GM18499 (cell line): ENCODE results near the gene EGR2.
A peak's percentile ranks its signal among the peaks of the same experiment; 100 is the strongest.

Experiments used
- ATAC-seq: cut with Tn5 transposase; IDR thresholded peaks from one replicate; pipeline ENCODE4 v1.9.1; 2021; ENCODE audit warnings: moderate number of reproducible peaks; ENCODE audit not compliant: insufficient read depth, unreplicated experiment

Gene EGR2

GRCh38 chr10:62819141-62819920 lies 3.2 kb upstream of the EGR2 start:
- ATAC-seq, result no peak

- ATAC-seq, result no peak
Observed at GRCh38 chr10:62818426-62819011, 2.4 kb upstream of the EGR2 start.

GRCh38 chr10:62817766-62818425 lies 1.7 kb upstream of the EGR2 start:
- ATAC-seq, result no peak

DNA sequence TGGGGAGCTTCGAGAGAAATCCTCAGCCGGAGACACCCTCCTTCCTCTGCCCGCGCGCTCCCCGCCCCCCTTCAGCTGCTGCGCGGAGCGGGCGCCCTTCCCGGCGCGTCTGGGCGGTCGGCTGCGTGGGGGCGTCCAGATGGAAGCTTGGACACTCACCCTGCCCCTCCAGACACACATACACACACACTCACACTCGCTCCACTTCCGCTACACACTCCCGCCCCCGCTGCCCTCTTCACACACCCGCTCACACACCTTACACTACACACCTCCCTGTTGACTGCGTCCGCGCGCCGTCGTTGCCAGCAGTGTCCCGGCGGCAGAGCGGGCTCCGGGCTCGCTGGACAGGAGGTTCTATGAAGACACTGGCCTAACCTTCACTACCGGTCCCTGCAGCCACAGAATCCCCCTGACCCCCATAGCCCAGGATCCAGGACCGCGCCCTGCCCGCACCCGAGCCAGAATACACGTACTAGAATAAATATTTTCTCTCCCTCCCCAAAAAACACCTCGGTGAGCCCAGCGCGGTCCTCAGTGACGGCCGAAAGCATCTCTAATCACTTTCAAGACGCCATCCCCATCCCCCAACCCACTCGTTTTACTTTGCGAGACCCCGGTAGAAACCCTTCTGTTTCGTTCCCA lies 1.1 kb upstream of the EGR2 start:
- no peak for ATAC-seq

DNA sequence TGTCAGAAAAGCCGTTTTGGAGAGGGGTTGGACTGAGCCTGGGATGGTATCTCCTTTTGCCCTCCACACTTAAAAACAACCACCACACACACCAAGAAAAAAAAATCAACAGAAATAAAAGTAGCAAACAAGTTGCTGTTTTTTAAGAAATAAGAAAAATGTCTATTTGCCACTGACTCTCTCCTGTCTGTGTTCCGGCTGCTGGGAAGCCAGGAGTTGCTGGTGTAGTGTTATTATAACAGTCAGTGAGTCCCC lies 163 bp downstream of the EGR2 start:
- no peak for ATAC-seq

DNA sequence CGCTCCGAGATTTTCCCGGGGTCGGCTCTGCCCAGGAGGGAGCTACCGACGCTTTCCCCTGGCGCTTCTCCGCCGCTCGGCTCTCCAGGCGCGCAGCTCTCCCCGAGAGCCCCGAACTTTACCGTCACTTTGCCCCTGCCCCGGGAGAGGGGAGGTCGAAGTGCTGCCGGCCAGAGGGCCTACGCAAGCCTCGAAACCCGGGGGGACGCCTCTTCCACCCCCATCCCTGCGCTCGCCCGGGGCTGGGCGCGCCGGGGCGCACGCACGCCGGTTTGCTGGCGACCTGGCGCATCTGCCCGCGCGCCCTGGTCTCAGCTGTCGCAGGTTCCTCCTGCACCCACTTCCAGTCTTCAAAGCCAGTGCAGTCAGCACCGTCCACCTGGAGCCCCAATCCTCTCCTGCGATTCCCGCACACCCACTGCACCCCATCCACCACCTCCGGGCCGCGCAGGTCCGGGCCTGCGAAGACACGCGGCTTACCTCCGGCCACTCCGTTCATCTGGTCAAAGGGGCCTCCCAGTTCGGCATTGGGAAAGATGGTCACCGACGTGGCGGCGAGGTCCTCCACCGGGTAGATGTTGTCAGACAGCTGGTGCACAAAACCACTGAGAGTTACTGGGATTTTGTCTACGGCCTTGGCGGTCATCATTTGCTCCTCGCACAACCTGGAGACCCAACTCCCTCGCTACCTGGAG lies 638 bp downstream of the EGR2 start:
- ATAC-seq, result no peak

DNA sequence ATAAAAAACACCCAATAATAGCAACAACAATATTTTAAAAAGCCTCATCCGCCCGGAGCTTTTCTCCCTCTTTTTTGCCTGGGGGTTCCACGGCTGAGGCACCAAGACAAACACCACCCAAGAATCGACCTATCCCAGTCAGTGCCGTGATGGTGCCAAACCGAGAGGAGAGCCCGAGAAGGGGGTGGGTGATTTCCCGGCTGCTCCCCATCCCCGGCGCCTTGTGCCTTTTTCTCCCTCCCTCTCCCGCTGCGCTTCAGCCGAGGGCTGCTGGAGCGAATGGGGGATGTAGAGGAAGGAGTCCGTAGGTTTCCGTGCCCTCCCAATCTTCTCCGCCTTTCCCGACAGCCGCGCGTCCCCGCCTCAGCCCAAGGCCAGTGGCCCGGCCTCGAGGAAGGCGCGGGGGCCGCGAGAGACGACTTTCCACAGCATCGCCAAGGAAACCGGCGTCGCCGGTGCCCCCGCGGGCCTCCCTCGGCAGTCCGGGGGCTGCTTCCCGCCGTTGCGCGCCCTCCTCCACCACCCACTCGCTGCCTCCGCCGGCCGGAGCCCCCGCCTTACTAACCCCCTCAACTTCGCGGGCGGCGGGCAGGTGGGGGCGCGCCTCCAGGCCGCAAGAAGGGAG lies 1.3 kb downstream of the EGR2 start:
- ATAC-seq, result no peak

- ATAC-seq, result no peak
Observed at GRCh38 chr10:62813981-62814380, 2.2 kb downstream of the EGR2 start.

DNA sequence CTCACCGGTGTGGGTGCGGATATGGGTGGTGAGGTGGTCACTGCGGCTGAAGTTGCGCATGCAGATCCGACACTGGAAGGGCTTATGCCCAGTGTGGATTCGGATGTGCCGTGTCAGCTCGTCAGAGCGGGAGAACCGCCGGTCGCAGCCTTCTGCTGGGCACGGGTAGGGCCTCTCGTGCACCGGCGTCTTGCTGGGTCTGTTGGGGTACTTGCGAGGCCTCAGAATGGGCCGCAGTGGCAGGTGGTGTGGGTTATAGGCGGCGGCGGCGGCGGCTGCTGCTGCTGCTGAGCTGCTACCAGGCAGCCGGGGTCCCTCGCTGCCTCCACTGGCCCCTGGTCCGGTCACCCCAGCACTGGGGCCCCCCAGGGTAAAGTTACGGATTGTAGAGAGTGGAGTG lies 2.7 kb downstream of the EGR2 start:
- ATAC-seq, result no peak

GRCh38 chr10:62812672-62813439 lies 3.3 kb downstream of the EGR2 start:
- no peak for ATAC-seq

GRCh38 chr10:62811159-62811875 lies 4.8 kb downstream of the EGR2 start:
- ATAC-seq, result peak; percentile 42

DNA sequence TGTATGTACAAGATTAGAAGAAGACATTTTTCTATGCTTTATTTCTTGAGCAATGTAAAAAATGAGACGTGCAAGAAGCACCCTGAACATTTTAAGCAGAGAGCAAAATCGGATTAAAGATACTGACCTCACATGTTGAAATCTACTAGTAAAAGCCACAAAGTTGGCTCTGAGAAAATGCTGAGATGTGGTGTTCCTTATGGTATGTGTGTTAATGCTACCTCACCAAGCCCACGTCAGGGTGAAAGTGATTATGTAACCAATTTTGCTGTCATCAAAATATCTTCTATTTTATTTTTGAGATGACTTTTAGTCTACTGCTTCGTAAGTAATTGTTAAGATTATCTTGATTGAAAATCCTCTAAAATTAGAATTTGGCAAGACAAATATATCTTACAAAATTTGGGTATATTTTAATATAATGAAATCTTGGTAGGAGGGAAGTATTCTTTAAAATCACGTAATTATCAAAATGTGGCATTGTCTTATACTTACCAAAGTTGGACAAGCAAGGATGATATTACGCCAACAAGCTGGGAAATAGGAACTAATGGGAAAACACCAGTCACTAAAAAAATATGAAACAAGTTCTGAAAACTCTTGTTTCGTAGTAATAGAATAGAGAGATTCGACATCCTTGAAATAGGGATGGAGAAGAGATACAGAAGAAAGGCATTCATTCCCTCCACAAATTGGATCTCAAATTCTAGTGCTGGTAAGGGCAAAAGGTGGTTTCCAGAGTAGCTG lies 5.8 kb downstream of the EGR2 start:
- ATAC-seq, result no peak

- no peak for ATAC-seq
Observed at GRCh38 chr10:62806251-62806650, 9.9 kb downstream of the EGR2 start.

GRCh38 chr10:62805231-62806099 lies 10.7 kb downstream of the EGR2 start:
- peak; percentile 12 for ATAC-seq

DNA sequence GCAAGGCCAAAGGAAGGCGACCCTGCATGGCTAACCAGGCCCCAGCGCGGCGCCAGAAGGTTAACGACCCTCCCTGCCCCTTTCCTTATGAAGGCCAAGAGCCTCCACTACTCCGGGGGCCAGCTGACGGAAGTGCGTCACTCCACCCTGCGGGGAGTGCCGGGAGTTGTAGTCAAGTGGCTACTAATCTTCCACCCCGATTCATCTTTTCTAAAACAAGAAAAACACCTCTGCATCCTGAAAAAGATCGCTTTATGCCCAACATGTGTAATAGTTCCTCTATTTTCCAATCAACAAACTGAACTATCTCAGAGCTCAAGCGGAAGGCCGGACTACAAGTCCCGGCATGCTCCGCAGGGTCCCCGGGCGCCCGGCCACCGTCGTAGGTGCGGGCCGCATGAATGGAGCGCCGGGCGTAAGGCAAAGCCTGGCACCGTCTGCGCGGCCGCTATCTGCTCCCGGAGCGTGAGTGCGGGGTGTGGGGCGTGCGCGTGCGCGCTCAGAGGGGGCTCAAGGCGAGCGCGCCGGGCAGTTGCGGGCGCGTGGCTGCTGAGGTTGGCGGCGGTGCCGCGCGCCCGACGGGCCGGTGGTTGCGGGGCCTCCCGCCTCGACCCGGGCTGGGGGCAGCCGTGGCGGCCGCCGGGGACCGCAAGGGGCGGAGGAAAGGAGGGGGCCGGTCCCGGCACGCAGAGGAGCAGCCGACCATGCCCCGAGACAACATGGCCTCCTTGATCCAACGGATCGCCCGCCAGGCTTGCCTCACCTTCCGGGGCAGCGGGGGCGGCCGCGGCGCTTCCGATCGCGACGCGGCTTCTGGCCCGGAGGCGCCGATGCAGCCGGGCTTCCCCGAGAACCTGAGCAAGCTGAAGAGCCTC lies 11.6 kb downstream of the EGR2 start, which contains the start of gene ADO:
Gene ADO, plus strand, starts transcription at position 365 of the 875 bp plus-strand sequence. Its CDS starts 340 bp downstream, at position 705.
- peak; percentile 61 for ATAC-seq

DNA sequence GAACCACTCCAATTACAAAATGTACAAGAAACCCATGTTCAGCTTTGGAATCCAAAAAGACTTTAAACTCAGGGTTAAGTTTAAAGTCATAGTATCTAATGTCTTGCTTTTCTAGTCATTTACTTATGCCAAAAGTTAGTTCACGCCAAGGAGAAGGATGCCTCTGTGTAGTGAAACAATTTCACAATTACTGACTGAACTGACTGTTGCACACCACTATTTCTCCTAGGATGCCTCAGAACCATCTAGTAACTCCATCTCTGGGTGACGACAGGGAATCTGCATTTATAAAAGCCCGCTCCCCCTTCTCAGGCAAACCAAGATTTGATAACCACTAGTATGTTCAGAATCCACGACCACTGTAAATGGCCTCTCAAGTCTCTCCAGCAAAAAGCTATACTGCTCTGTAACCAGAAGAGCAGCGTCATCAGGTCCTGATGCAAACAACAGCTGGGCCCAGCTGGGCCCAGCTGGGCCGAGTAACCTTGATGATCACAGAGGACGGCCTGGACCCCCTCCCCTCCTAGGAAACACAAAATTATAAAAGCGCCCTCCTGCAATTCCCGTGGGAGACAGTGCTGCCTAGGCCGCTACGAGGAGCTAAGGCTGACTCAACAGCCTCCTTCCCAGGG lies 12.3 kb downstream of the EGR2 start:
- no peak for ATAC-seq
